Measurements from ENCODE around the gene ACP4. TPM values are rescaled to one million over a fixed set of nuclear protein-coding genes. Genes with fewer than 3 reads are reported as not detected.

The ACP4 gene
- total and polyA plus RNA-seq, 4 donors = not detected

DNA sequence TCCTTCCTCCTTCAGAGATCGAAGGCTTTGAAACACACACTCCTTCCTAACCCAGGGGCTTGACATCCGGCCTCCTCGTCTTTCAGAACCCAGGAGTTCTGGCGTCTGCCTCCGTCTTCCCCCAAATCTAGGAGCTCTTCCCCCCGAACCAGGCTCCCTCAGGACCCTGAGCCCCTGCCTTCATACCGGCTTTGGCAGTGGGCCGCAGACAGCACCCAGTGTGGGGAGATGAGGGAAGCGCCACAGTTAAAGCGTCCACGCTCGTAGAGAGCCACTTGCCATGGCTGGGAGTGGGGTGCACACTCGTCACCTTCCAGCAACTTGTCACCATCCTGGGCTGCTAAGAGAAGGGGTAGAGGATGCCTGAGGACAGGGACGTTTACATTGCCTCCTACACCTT, 37.3 kb downstream of the ACP4 start:
- H3K9me3 ChIP-seq (ENCODE audit: control insufficient read depth in 4 of 4, insufficient read depth in 3 of 4, low read length in 3 of 4) = peaks cover 0 to 7% (median 0%) of the 10 kb centered on the region in 4 donors
- no peaks in the 10 kb centered on the region for H3K36me3 ChIP-seq (ENCODE audit: control insufficient read depth in 4 of 4, insufficient read depth in 4 of 4, low read length in 4 of 4)
- TF ChIP-seq, protein P1, sequence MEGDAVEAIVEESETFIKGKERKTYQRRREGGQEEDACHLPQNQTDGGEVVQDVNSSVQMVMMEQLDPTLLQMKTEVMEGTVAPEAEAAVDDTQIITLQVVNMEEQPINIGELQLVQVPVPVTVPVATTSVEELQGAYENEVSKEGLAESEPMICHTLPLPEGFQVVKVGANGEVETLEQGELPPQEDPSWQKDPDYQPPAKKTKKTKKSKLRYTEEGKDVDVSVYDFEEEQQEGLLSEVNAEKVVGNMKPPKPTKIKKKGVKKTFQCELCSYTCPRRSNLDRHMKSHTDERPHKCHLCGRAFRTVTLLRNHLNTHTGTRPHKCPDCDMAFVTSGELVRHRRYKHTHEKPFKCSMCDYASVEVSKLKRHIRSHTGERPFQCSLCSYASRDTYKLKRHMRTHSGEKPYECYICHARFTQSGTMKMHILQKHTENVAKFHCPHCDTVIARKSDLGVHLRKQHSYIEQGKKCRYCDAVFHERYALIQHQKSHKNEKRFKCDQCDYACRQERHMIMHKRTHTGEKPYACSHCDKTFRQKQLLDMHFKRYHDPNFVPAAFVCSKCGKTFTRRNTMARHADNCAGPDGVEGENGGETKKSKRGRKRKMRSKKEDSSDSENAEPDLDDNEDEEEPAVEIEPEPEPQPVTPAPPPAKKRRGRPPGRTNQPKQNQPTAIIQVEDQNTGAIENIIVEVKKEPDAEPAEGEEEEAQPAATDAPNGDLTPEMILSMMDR (IDR thresholded peaks at IDR 0.05; ENCODE audit: control extremely low read depth, extremely low read depth) = no peak
- WGBS, 2 donors = 80 to 84% methylated on average over 14 of the region's 14 CpGs
- ATAC-seq (ENCODE audit: insufficient read depth, low FRiP score) = no peak
- no peak overlapping the region for H3K4me3 ChIP-seq
- H3K27ac ChIP-seq (ENCODE audit: low read depth in 1 of 2, low read length in 1 of 2) = no peak overlapping the region
- H3K4me1 ChIP-seq (ENCODE audit: control insufficient read depth in 5 of 5, insufficient read depth in 5 of 5, low read length in 5 of 5) = no peaks in the 10 kb centered on the region
- DNase-seq = no peak
- H3K27me3 ChIP-seq (ENCODE audit: control insufficient read depth in 3 of 3, insufficient read depth in 3 of 3, low read length in 2 of 3) = peaks cover 5 to 14% (median 8%) of the 10 kb centered on the region in 3 donors
- H3K9ac ChIP-seq (ENCODE audit: insufficient read depth in 1 of 2, low read length in 2 of 2) = no peak overlapping the region

DNA sequence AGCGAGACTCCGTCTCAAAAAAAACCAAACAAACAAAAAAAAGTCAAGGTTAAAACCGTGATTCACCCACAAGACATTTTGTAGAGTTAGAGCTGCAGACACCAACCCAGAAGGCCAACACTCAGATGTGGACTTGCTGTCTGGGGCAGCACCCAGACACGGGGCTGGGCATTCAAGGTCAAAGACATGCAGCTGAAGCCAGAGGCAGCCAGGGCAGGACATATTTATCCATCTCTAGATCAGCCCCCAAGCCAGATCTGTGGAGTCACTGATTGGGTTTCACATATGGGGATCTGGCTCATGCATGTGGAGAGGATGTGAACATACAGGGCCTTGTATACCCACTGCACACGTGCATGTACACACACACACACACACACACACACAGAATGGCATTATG, 39.6 kb downstream of the ACP4 start:
- Histone ChIP-seq H3K4me3 (no peak overlapping the region), H3K9ac (ENCODE audit: insufficient read depth in 1 of 2, low read length in 2 of 2) (no peak overlapping the region), H3K27me3 (ENCODE audit: control insufficient read depth in 3 of 3, insufficient read depth in 3 of 3, low read length in 2 of 3) (peaks cover 4 to 9% (median 6%) of the 10 kb centered on the region in 3 donors), H3K4me1 (ENCODE audit: control insufficient read depth in 5 of 5, insufficient read depth in 5 of 5, low read length in 5 of 5) (no peaks in the 10 kb centered on the region), H3K36me3 (ENCODE audit: control insufficient read depth in 4 of 4, insufficient read depth in 4 of 4, low read length in 4 of 4) (no peaks in the 10 kb centered on the region), H3K9me3 (ENCODE audit: control insufficient read depth in 4 of 4, insufficient read depth in 3 of 4, low read length in 3 of 4) (peaks cover 0 to 8% (median 0%) of the 10 kb centered on the region in 4 donors), H3K27ac (ENCODE audit: low read depth in 1 of 2, low read length in 1 of 2) (no peak overlapping the region)
- ATAC-seq (ENCODE audit: insufficient read depth, low FRiP score) (no peak), DNase-seq (no peak)
- WGBS, 2 donors = 67 to 81% methylated on average over 5 of the region's 5 CpGs
- TF ChIP-seq, protein P1 (IDR thresholded peaks at IDR 0.05; ENCODE audit: control extremely low read depth, extremely low read depth) = no peak

DNA sequence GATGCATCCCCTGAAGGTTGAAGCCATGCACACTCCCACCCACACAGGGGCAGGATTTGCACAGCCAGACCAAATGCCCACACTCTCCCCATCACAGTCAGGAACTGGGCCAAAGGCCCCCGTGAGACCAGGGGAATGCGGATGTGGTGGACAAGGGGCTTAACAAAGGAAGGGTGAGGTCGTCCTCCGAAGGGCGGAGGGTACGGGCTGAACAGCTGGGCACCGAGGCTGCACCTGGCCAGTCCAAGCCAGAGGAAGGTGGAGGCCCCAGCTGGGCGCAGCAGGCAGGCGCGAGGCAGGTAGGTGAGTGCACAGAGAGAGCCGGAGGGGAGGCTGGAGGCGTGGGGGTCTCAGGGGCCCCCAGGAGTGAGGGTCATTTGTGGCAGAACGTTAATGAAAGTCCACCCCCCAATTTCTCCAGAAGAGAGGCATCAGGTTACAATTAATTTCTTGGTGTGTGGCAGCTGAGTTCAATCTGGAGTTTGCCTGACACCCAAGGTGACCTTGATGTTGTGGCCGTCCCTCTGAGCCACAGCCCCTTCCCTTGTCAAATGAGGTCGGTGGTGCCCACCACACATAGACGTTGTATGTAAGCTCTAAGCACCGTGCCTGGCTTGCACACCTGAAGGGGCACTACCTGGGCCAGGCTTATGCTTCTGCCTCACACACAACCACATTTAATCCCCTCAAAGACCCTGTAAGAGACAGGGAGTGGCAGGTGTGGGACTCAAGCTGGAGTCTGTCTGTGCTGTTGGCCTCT, 40.2 kb downstream of the ACP4 start:
- Histone ChIP-seq H3K27me3 (ENCODE audit: control insufficient read depth in 3 of 3, insufficient read depth in 3 of 3, low read length in 2 of 3) (peaks cover 4 to 15% (median 6%) of the 10 kb centered on the region in 3 donors), H3K4me1 (ENCODE audit: control insufficient read depth in 5 of 5, insufficient read depth in 5 of 5, low read length in 5 of 5) (peaks cover 0 to 2% (median 0%) of the 10 kb centered on the region in 5 donors), H3K4me3 (no peak overlapping the region), H3K27ac (ENCODE audit: low read depth in 1 of 2, low read length in 1 of 2) (no peak overlapping the region), H3K9me3 (ENCODE audit: control insufficient read depth in 4 of 4, insufficient read depth in 3 of 4, low read length in 3 of 4) (peaks cover 0 to 8% (median 0%) of the 10 kb centered on the region in 4 donors), H3K36me3 (ENCODE audit: control insufficient read depth in 4 of 4, insufficient read depth in 4 of 4, low read length in 4 of 4) (no peaks in the 10 kb centered on the region), H3K9ac (ENCODE audit: insufficient read depth in 1 of 2, low read length in 2 of 2) (no peak overlapping the region)
- DNase-seq (no peak), ATAC-seq (ENCODE audit: insufficient read depth, low FRiP score) (no peak)
- 47 to 52% methylated on average over 17 of the region's 17 CpGs for WGBS, 2 donors
- TF ChIP-seq, protein P1 (IDR thresholded peaks at IDR 0.05; ENCODE audit: control extremely low read depth, extremely low read depth) = no peak

Data from lung (tissue), 12 donors.